ENCODE data around the gene CHST11.

Gene CHST11

GRCh38 chr12:104636496-104636895, 179.7 kb downstream of the CHST11 start:
- DNase-seq = no peak

- no peak for DNase-seq
These were observed 180.9 kb downstream of the CHST11 start for GRCh38 chr12:104637604-104638003.

- DNase-seq = no peak
These were observed 181.6 kb downstream of the CHST11 start for GRCh38 chr12:104638218-104638850.

- DNase-seq = no peak
These were observed 182.1 kb downstream of the CHST11 start for GRCh38 chr12:104638851-104639240.

- no peak for DNase-seq
These were observed 184.2 kb downstream of the CHST11 start for GRCh38 chr12:104640956-104641355.

- DNase-seq = no peak
These were observed 185.1 kb downstream of the CHST11 start for GRCh38 chr12:104641862-104642261.

GRCh38 chr12:104643093-104643818, 186.5 kb downstream of the CHST11 start:
- no peak for DNase-seq

- DNase-seq = no peak
These were observed 187.3 kb downstream of the CHST11 start for GRCh38 chr12:104643819-104644669.

- DNase-seq = no peak
These were observed 192.0 kb downstream of the CHST11 start for GRCh38 chr12:104648756-104649155.

GRCh38 chr12:104649217-104649824, 192.6 kb downstream of the CHST11 start:
- DNase-seq = no peak

- no peak for DNase-seq
These were observed 193.2 kb downstream of the CHST11 start for GRCh38 chr12:104649921-104650320.

GRCh38 chr12:104650541-104650940, 193.8 kb downstream of the CHST11 start:
- no peak for DNase-seq

- DNase-seq = no peak
These were observed 195.1 kb downstream of the CHST11 start for GRCh38 chr12:104651811-104652210.

- DNase-seq = no peak
These were observed 195.6 kb downstream of the CHST11 start for GRCh38 chr12:104652358-104652757.

GRCh38 chr12:104652910-104653309, 196.2 kb downstream of the CHST11 start:
- no peak for DNase-seq

GRCh38 chr12:104653730-104654664, 197.2 kb downstream of the CHST11 start:
- DNase-seq = no peak

GRCh38 chr12:104654665-104655609, 198.2 kb downstream of the CHST11 start:
- no peak for DNase-seq

GRCh38 chr12:104656383-104656782, 199.6 kb downstream of the CHST11 start:
- DNase-seq = no peak

- DNase-seq = no peak
These were observed 200.2 kb downstream of the CHST11 start for GRCh38 chr12:104656921-104657320.

GRCh38 chr12:104657726-104658484, 201.2 kb downstream of the CHST11 start:
- DNase-seq = no peak
